Uterus (tissue), 2 donors: ENCODE measurements around the gene DKK2.

Experiments used
- CTCF ChIP-seq, 4 experiments: fragments of 200-600 bp in 2 of 4; fragments of 450-650 bp in 2 of 4; sonication (generic) in 2 of 4; IDR thresholded peaks; one replicate each; pipeline ENCODE4 v1.5.1; 2016 to 2019; ENCODE audit warnings: antibody characterized with exemption in 4 of 4, mild to moderate bottlenecking in 2 of 4, moderate library complexity in 1 of 4
- POLR2A ChIP-seq, 2 donors: fragments of 450-650 bp; IDR thresholded peaks; one replicate each; pipeline ENCODE4 v1.6.1; 2016; ENCODE audit warnings: antibody characterized with exemption in 2 of 2, mild to moderate bottlenecking in 1 of 2, moderate library complexity in 1 of 2

DNA sequence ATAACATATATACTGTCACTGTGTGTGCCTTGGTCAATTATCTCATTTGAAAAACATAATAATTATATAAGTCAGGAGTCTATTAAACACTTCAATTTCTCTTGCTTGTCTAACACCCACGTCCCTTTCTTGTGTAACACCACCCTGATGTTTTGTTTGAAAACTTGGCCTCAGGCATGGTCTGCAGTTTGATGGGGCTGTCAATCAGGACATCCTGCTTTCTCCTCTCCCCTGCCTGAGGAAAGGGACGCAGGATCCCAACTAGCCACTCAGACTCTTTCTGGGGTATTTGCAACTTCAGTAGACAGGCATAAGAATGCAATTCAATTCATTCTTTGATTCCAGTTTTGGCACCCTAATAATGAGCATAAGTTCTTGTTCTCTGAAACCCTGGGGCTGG, 48.8 kb downstream of the DKK2 start:
- no peak for TF ChIP-seq CTCF (IDR thresholded peaks at IDR 0.05)
- TF ChIP-seq POLR2A (IDR thresholded peaks at IDR 0.05), result no peak
